Stomach (tissue), 9 donors: ENCODE data around the gene WNT9B. TPM values are rescaled to one million over a fixed set of nuclear protein-coding genes. Genes with fewer than 3 reads are reported as not detected.

ENCODE experiments used
- DNase-seq, 2 donors: peaks; one replicate each; pipeline versions ENCODE4 v3.0.0 to v3.0.0-alpha.2; 2013 to 2019
- H3K27ac ChIP-seq, 5 donors: fragments of 200-600 bp in 4 of 5; sonication (generic) in 4 of 5; one replicate each; pipeline ENCODE4 v1.5.1; 2013 to 2019; ENCODE audit warnings: mild to moderate bottlenecking in 1 of 5, moderate library complexity in 1 of 5
- H3K27me3 ChIP-seq, 3 donors: fragments of 200-600 bp; sonication (generic); one replicate each; pipeline ENCODE4 v1.5.1; 2017 to 2019; ENCODE audit warnings: mixed run types in 1 of 3
- H3K36me3 ChIP-seq, 4 donors: fragments of 200-600 bp; sonication (generic); 1 replicate in 3 of 4; 2 replicates in 1 of 4; pipeline ENCODE4 v1.5.1; 2016 to 2019
- H3K4me1 ChIP-seq, 4 donors: fragments of 200-600 bp; sonication (generic); one replicate each; pipeline ENCODE4 v1.5.1; 2016 to 2019
- H3K4me3 ChIP-seq, 4 donors: fragments of 200-600 bp; sonication (generic) in 3 of 4; one replicate each; pipeline ENCODE4 v1.5.1; 2016 to 2019; ENCODE audit warnings: mild to moderate bottlenecking in 1 of 4
- H3K9me3 ChIP-seq, 4 donors: fragments of 200-600 bp; sonication (generic); one replicate each; pipeline ENCODE4 v1.5.1; 2016 to 2019
- EP300 ChIP-seq: sonication (generic); formaldehyde crosslinking; IDR thresholded peaks from one replicate; pipeline ENCODE4 v1.6.1; 2017; ENCODE audit warnings: antibody characterized with exemption
- POLR2A ChIP-seq, 4 donors: fragments of 450-650 bp; IDR thresholded peaks; one replicate each; pipeline ENCODE4 v1.6.1; 2016; ENCODE audit warnings: antibody characterized with exemption in 4 of 4, control low read depth in 2 of 4, mild to moderate bottlenecking in 1 of 4, moderate library complexity in 1 of 4
- POLR2AphosphoS5 ChIP-seq, 3 donors: sonication (generic); formaldehyde crosslinking; IDR thresholded peaks; one replicate each; pipeline ENCODE4 v1.6.1; 2016; ENCODE audit warnings: antibody characterized with exemption in 3 of 3
- WGBS, 5 donors: extraction: QIAGEN DNeasy Blood & Tissue Kit in 3 of 5; methylation state at CpG; one replicate each; pipeline versions ENCODE4 v1.1.5 to v1.1.7; 2013 to 2018; 5-methylcytosine and 5-hydroxymethylcytosine counted together
- intact Hi-C: fragments of 100-400 bp; cut with DNase I; formaldehyde crosslinking; loops from one replicate; pipeline ENCODE4 v1.15.1; 2023; ENCODE audit warnings: low total_unique reads
- polyA plus RNA-seq, 3 donors: library from polyadenylated mRNA; stranded (reverse); fragments of 200-250 nt; gene quantifications; one replicate each; pipeline ENCODE4 v1.2.3, GENCODE V29; 2013
- total RNA-seq, 5 donors: library from RNA; depleted of rRNA; stranded (reverse); fragments of >200 nt; gene quantifications; one replicate each; pipeline versions ENCODE4 v1.1.0 to v1.2.3, GENCODE V29; 2014 to 2016
- TF ChIP-seq, protein P1 (sequence below), 7 experiments: fragments of 450-650 bp in 4 of 7; fragments of 200-600 bp in 3 of 7; sonication (generic) in 3 of 7; IDR thresholded peaks; one replicate each; pipeline ENCODE4 v1.5.1; 2016 to 2019; ENCODE audit warnings: antibody characterized with exemption in 7 of 7, control low read depth in 2 of 7, mild to moderate bottlenecking in 1 of 7
- donor health status: healthy with polysubstance abuse.
- donor health status: Bipolar disorder and iron deficiency.
- donor health status: healthy.

Gene WNT9B
- total and polyA plus RNA-seq, 8 donors: 0.05 TPM; not detected in 7

- WGBS, 5 donors: 69 to 77% (median 74%) methylated on average over 8 to 9 of the region's 9 CpGs
- TF ChIP-seq, protein P1, sequence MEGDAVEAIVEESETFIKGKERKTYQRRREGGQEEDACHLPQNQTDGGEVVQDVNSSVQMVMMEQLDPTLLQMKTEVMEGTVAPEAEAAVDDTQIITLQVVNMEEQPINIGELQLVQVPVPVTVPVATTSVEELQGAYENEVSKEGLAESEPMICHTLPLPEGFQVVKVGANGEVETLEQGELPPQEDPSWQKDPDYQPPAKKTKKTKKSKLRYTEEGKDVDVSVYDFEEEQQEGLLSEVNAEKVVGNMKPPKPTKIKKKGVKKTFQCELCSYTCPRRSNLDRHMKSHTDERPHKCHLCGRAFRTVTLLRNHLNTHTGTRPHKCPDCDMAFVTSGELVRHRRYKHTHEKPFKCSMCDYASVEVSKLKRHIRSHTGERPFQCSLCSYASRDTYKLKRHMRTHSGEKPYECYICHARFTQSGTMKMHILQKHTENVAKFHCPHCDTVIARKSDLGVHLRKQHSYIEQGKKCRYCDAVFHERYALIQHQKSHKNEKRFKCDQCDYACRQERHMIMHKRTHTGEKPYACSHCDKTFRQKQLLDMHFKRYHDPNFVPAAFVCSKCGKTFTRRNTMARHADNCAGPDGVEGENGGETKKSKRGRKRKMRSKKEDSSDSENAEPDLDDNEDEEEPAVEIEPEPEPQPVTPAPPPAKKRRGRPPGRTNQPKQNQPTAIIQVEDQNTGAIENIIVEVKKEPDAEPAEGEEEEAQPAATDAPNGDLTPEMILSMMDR (IDR thresholded peaks at IDR 0.05): no peak
- no peak for TF ChIP-seq EP300
- no peak for TF ChIP-seq POLR2A (IDR thresholded peaks at IDR 0.05)
- no peak for TF ChIP-seq POLR2AphosphoS5 (IDR thresholded peaks at IDR 0.05)
- intact Hi-C loops: no loop called here
Observed at GRCh38 chr17:46894024-46894423, 42.6 kb downstream of the WNT9B start.

GRCh38 chr17:46894476-46895151 is 43.2 kb downstream of the WNT9B start:
- Histone ChIP-seq H3K36me3 (no peaks in the 10 kb centered on the region), H3K27ac (no peak overlapping the region), H3K27me3 (peaks cover 0 to 67% (median 19%) of the 10 kb centered on the region in 3 donors), H3K4me3 (no peak overlapping the region), H3K9me3 (peaks cover 0 to 9% (median 6%) of the 10 kb centered on the region in 4 donors), H3K4me1 (no peaks in the 10 kb centered on the region)
- intact Hi-C loops: no loop called here
- 30 to 42% (median 35%) methylated on average over 13 to 29 of the region's 29 CpGs for WGBS, 5 donors
- DNase-seq: peak in 1 of 2 donors; percentile 53
- TF ChIP-seq, protein P1 (IDR thresholded peaks at IDR 0.05): no peak
- TF ChIP-seq POLR2A (IDR thresholded peaks at IDR 0.05): no peak
- no peak for TF ChIP-seq EP300
- TF ChIP-seq POLR2AphosphoS5 (IDR thresholded peaks at IDR 0.05): no peak

More at GRCh38 chr17:46894024-46894423, 42.6 kb downstream of the WNT9B start:
- Histone ChIP-seq H3K36me3 (no peaks in the 10 kb centered on the region), H3K27ac (no peak overlapping the region), H3K4me3 (no peak overlapping the region), H3K4me1 (no peaks in the 10 kb centered on the region), H3K27me3 (peaks cover 0 to 73% (median 19%) of the 10 kb centered on the region in 3 donors), H3K9me3 (peaks cover 0 to 7% (median 5%) of the 10 kb centered on the region in 4 donors)
- no peak for DNase-seq

DNA sequence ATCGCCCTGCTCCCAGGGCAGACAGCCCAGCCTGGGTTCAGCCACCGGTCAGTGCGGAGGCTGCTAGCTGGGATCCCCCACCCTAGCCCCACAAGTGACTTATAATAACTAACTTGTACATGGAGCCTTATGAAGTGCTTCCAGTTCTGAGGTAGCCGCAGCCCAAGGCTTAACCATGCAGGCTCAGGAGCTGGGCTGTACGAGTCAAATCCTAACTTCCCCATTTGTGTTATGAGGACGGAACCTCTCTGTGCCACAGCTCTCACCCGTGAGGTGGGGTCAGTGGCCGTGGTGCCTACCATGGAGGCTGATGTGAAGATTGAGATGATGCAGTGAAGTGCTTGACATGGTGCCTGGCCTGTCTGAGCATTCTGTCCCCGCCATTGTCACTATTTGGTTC is 43.8 kb downstream of the WNT9B start:
- peak in 1 of 2 donors; percentile 22 for DNase-seq
- H3K27me3 ChIP-seq: peaks cover 0 to 63% (median 19%) of the 10 kb centered on the region in 3 donors
- no peaks in the 10 kb centered on the region for H3K4me1 ChIP-seq
- TF ChIP-seq, protein P1 (IDR thresholded peaks at IDR 0.05): no peak
- H3K4me3 ChIP-seq: no peak overlapping the region
- H3K36me3 ChIP-seq: no peaks in the 10 kb centered on the region
- intact Hi-C loops: no loop called here
- peaks cover 0 to 9% (median 6%) of the 10 kb centered on the region in 4 donors for H3K9me3 ChIP-seq
- no peak overlapping the region for H3K27ac ChIP-seq
- WGBS, 5 donors: 70 to 87% (median 82%) methylated on average over 4 to 9 of the region's 9 CpGs

GRCh38 chr17:46896991-46897390 is 45.6 kb downstream of the WNT9B start:
- H3K9me3 ChIP-seq: peaks cover 0 to 9% (median 6%) of the 10 kb centered on the region in 4 donors
- H3K36me3 ChIP-seq: no peaks in the 10 kb centered on the region
- 71 to 83% (median 80%) methylated on average over 7 to 9 of the region's 9 CpGs for WGBS, 5 donors
- H3K27me3 ChIP-seq: peaks cover 0 to 46% (median 19%) of the 10 kb centered on the region in 3 donors
- H3K27ac ChIP-seq: no peak overlapping the region
- no peaks in the 10 kb centered on the region for H3K4me1 ChIP-seq
- TF ChIP-seq POLR2AphosphoS5 (IDR thresholded peaks at IDR 0.05): no peak
- TF ChIP-seq POLR2A (IDR thresholded peaks at IDR 0.05): no peak
- TF ChIP-seq, protein P1 (IDR thresholded peaks at IDR 0.05): no peak
- TF ChIP-seq EP300: no peak
- no peak for DNase-seq
- intact Hi-C loops: no loop called here
- no peak overlapping the region for H3K4me3 ChIP-seq
